ENCODE results near the gene FLAD1. TPM values are rescaled to one million over a fixed set of nuclear protein-coding genes. Genes with fewer than 3 reads are reported as not detected.
A peak's percentile ranks its signal among the peaks of the same experiment; 100 is the strongest.
"Not testable (repeated sequence)": the region's sequence is repeated elsewhere in the genome, so short reads cannot be mapped to it uniquely, and the experiment has no call there.

Gene FLAD1
- total RNA-seq, 2 donors from 2014 or later = 33.2 to 34.7 TPM

DNA sequence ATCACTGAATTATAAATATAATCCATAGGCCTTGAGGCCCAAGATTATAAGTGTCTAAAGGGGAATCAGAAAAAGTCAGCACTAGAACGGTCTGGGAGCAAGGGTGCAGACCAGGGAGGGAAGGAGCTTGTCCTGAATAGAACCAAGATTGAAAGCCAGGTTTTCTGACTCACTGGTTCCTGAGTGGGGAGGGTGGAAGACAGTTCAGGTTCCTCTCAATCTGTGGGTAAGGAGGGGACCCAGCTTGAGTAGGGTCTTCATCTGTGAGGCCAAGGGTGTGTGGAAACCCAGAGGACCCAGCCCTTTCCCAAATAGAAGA is 11.1 kb downstream of the FLAD1 start:
- Mint-ChIP-seq H3K36me3 (ENCODE audit: low read depth) (peaks cover 2% of the 10 kb centered on the region), H3K4me1 (peaks cover 31% of the 10 kb centered on the region), H3K4me3 (no peak overlapping the region), H3K27me3 (no peaks in the 10 kb centered on the region), H3K27ac (no peak overlapping the region)
- no peaks in the 10 kb centered on the region for H3K9me3 ChIP-seq (ENCODE audit: control insufficient read depth, low read length, poor library complexity, severe bottlenecking)
- no peak for ATAC-seq
- DNase-seq = no peak

DNA sequence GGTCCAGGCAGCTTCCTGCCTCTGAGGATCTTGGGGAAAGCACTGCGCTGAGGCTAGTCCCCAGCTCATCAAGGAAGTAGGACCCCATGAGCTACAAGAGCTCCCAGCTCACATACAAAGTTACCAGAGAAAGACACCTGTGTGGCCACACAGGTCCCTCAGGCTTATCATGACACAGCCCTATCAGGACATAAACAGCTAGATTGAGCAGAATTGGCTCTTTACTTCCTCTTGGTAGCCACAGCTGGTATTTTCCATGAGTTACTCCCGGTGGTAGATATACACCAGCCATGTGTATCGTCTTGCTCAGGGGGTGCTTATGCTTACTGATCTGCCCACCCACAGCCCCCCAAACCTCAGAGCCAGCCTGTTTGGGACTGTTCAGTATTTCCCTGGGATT is 11.4 kb downstream of the FLAD1 start:
- DNase-seq = no peak
- Mint-ChIP-seq H3K4me1 (peaks cover 30% of the 10 kb centered on the region), H3K27me3 (no peaks in the 10 kb centered on the region), H3K27ac (peak overlapping the region; percentile 79), H3K36me3 (ENCODE audit: low read depth) (peaks cover 2% of the 10 kb centered on the region), H3K4me3 (no peak overlapping the region)
- no peaks in the 10 kb centered on the region for H3K9me3 ChIP-seq (ENCODE audit: control insufficient read depth, low read length, poor library complexity, severe bottlenecking)
- ATAC-seq = no peak

- DNase-seq = not testable (repeated sequence)
Observed at GRCh38 chr1:154995301-154995983, 12.3 kb downstream of the FLAD1 start.

DNA sequence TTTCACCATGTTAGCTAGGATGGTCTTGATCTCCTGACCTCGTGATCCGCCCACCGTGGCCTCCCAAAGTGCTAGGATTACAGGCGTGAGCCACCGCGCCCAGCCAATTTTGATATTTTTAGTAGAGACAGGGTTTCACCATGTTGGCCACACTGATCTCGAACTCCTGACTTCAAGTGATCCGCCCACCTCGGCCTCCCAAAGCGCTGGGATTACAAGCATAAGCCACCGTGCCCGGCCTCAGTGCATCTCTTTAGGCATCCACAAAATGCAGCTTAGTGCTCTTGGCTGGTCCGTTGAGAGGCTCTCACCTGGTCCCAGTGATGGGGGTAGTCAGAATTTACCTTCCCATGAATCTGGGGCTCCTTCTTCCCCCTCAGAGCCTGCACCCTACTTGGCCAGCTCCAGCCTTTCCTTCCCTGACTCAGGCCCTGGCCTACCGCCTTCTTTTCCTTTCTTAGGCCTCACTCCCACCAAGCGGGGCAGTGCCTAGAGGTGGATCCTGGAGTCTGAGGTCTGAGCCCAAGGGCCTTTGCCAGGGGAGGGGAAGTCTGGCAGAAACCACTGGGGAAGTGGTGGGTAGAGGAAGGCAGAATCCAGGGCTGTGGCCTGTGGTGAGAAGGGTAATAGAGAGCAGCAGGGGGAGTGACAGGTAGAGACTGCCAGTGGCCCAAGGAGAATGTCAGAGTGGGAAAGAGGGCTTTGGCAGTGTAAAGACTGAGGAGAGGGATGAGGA is 14.0 kb downstream of the FLAD1 start:
- no peak overlapping the region for H3K4me3 Mint-ChIP-seq
- DNase-seq (no peak), ATAC-seq (no peak)
- peaks cover 35% of the 10 kb centered on the region for H3K4me1 Mint-ChIP-seq
- no peaks in the 10 kb centered on the region for H3K27me3 Mint-ChIP-seq
- H3K27ac Mint-ChIP-seq = peak overlapping the region; percentile 51
- H3K9me3 ChIP-seq (ENCODE audit: control insufficient read depth, low read length, poor library complexity, severe bottlenecking) = no peaks in the 10 kb centered on the region
- H3K36me3 Mint-ChIP-seq (ENCODE audit: low read depth) = no peaks in the 10 kb centered on the region

More at GRCh38 chr1:154995301-154995983, 12.3 kb downstream of the FLAD1 start:
- Mint-ChIP-seq H3K27ac (peak overlapping the region; percentile 79), H3K4me1 (peaks cover 35% of the 10 kb centered on the region)
- not testable (repeated sequence) for H3K4me3 Mint-ChIP-seq; H3K36me3 Mint-ChIP-seq (ENCODE audit: low read depth); H3K27me3 Mint-ChIP-seq; ATAC-seq; H3K9me3 ChIP-seq (ENCODE audit: control insufficient read depth, low read length, poor library complexity, severe bottlenecking)

- H3K4me3 Mint-ChIP-seq = peak overlapping the region; percentile 81
- no peak for DNase-seq
- H3K27me3 Mint-ChIP-seq = no peaks in the 10 kb centered on the region
- H3K4me1 Mint-ChIP-seq = peaks cover 34% of the 10 kb centered on the region
- H3K27ac Mint-ChIP-seq = peak overlapping the region; percentile 96
- no peak for ATAC-seq
- no peaks in the 10 kb centered on the region for H3K9me3 ChIP-seq (ENCODE audit: control insufficient read depth, low read length, poor library complexity, severe bottlenecking)
- H3K36me3 Mint-ChIP-seq (ENCODE audit: low read depth) = no peaks in the 10 kb centered on the region
Observed at GRCh38 chr1:154998201-154998780, 15.1 kb downstream of the FLAD1 start.

GRCh38 chr1:154998818-154999570 is 15.8 kb downstream of the FLAD1 start:
- no peaks in the 10 kb centered on the region for H3K9me3 ChIP-seq (ENCODE audit: control insufficient read depth, low read length, poor library complexity, severe bottlenecking)
- ATAC-seq (no peak), DNase-seq (peak; percentile 48 to 60 (median 51))
- H3K4me1 Mint-ChIP-seq = peaks cover 37% of the 10 kb centered on the region
- H3K36me3 Mint-ChIP-seq (ENCODE audit: low read depth) = peaks cover 3% of the 10 kb centered on the region
- no peaks in the 10 kb centered on the region for H3K27me3 Mint-ChIP-seq
- H3K4me3 Mint-ChIP-seq = peak overlapping the region; percentile 99
- H3K27ac Mint-ChIP-seq = peak overlapping the region; percentile 96

GRCh38 chr1:154999571-155000410 is 16.6 kb downstream of the FLAD1 start:
- H3K4me3 Mint-ChIP-seq = peak overlapping the region; percentile 99
- peaks cover 3% of the 10 kb centered on the region for H3K36me3 Mint-ChIP-seq (ENCODE audit: low read depth)
- H3K4me1 Mint-ChIP-seq = peaks cover 42% of the 10 kb centered on the region
- H3K27me3 Mint-ChIP-seq = no peaks in the 10 kb centered on the region
- no peak for ATAC-seq
- peak in 2 of 3 donors; percentile 47 to 62 for DNase-seq
- no peaks in the 10 kb centered on the region for H3K9me3 ChIP-seq (ENCODE audit: control insufficient read depth, low read length, poor library complexity, severe bottlenecking)
- H3K27ac Mint-ChIP-seq = peak overlapping the region; percentile 96

DNA sequence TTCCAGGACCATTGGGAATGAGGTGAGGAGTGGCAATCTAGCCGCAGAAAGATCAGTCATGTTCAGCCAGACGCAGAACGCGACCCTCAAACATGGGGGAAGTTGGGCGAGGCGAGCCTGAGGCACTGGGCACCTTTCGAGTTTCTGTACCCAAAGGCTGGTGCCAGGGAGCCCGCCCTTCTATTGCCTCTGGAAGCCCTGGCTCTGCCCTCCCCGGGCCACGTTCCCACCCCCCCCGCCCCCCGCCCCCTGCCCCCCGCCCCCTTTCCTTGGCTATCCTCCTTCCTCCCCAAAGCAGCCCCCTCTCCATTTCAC is 17.2 kb downstream of the FLAD1 start:
- Mint-ChIP-seq H3K4me3 (peak overlapping the region; percentile 99), H3K27ac (peak overlapping the region; percentile 96), H3K36me3 (ENCODE audit: low read depth) (peaks cover 3% of the 10 kb centered on the region), H3K4me1 (peaks cover 45% of the 10 kb centered on the region), H3K27me3 (no peaks in the 10 kb centered on the region)
- ATAC-seq = no peak
- DNase-seq = no peak
- H3K9me3 ChIP-seq (ENCODE audit: control insufficient read depth, low read length, poor library complexity, severe bottlenecking) = no peaks in the 10 kb centered on the region

DNA sequence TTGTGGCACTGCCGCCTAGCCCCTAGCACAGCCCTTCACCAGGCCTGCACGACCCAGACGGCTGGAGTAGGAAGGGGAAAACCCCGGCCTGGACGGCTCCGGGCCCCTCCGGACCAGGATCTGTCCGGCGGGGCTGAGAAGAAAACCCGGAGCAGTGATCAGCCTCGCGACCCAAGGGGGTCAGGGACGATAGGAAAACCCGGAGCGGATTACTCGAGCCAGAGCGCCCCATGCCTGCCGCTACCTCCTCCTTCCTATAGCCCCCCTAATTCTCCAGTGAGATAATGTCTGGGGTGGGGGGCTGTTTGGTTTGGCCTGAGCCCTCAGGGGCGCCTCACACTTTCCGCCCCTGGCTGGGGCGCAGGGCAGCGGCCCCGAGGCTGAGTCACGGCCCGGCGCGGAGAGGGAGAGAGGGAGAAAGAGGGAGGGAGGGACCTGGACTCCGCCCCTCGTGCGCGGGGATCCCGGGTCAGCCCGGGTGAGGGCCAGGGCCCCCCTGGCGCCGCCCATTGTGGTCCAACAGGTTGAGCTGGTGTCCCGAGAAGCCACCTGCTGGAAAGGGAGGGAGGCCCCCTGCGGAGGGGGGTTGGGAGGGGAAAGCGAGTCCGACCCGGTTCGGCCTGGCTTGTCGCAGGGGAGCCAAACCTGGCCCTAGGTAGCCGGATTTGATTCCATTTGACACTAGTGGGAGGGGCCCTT is 17.7 kb downstream of the FLAD1 start:
- ATAC-seq (peak; percentile 39), DNase-seq (peak; percentile 55 to 82 (median 76))
- Mint-ChIP-seq H3K27ac (peak overlapping the region; percentile 96), H3K36me3 (ENCODE audit: low read depth) (peaks cover 3% of the 10 kb centered on the region), H3K4me3 (peak overlapping the region; percentile 99), H3K4me1 (peaks cover 47% of the 10 kb centered on the region), H3K27me3 (no peaks in the 10 kb centered on the region)
- no peaks in the 10 kb centered on the region for H3K9me3 ChIP-seq (ENCODE audit: control insufficient read depth, low read length, poor library complexity, severe bottlenecking)

GRCh38 chr1:155001425-155001674 is 18.2 kb downstream of the FLAD1 start:
- ATAC-seq (no peak), DNase-seq (no peak)
- peaks cover 50% of the 10 kb centered on the region for H3K4me1 Mint-ChIP-seq

DNA sequence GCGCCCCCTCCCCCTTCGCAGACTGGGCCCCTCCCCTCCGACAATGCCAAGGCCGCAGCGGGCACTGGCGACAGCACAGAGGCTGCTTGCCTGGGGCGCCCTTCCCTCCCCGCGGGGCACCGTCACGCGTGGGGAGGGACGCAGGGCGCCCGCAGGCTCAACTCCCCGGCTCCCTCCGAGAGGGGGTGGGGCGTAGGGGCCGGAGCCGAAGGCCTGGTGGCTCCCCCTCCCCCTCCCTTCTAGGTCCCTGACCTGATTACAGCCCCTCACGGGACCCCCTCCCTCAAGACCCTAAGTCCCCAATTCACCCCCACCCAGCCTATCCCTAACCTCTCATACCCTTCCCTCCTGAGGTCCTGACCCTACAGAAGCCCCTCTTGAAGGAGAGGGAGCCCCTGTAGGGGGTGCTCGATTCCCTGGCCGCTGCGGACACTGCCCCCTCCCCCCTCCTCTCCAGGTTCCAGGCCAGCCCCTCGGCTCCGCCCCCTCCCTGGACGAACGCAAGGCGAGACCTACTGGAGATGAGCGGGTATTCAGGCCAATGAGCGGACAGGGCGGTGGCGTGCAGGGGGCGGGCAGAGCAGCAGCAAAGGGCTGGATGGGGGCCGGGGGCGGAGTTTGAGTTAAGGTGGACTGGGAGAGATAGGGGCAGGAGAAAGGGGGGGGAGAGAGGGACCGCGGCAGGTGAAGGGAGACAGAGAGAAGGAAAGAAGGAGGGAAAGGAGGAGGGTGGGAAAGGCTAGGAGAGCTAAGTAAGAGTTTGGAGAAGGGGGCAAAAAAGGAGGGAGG is 18.7 kb downstream of the FLAD1 start:
- Mint-ChIP-seq H3K4me3 (peak overlapping the region; percentile 99), H3K27me3 (no peaks in the 10 kb centered on the region), H3K27ac (peak overlapping the region; percentile 96), H3K36me3 (ENCODE audit: low read depth) (peaks cover 3% of the 10 kb centered on the region), H3K4me1 (peaks cover 55% of the 10 kb centered on the region)
- DNase-seq (peak; percentile 94 to 96 (median 95)), ATAC-seq (peak; percentile 81)
- H3K9me3 ChIP-seq (ENCODE audit: control insufficient read depth, low read length, poor library complexity, severe bottlenecking) = no peaks in the 10 kb centered on the region

More at GRCh38 chr1:155001425-155001674, 18.2 kb downstream of the FLAD1 start:
- peaks cover 3% of the 10 kb centered on the region for H3K36me3 Mint-ChIP-seq (ENCODE audit: low read depth)
- H3K9me3 ChIP-seq (ENCODE audit: control insufficient read depth, low read length, poor library complexity, severe bottlenecking) = no peaks in the 10 kb centered on the region
- peak overlapping the region; percentile 99 for H3K4me3 Mint-ChIP-seq
- H3K27ac Mint-ChIP-seq = peak overlapping the region; percentile 96
- H3K27me3 Mint-ChIP-seq = no peaks in the 10 kb centered on the region

All from T-helper 17 cell (primary cell).